Endometrium (tissue), 2 donors: Measurements from ENCODE around the gene ANGPTL7.
"Not testable (repeated sequence)": the region's sequence is repeated elsewhere in the genome, so short reads cannot be mapped to it uniquely, and the experiment has no call there.

Experiments
- FAIRE-seq: peaks from 2 replicates; lab custom pipeline; 2012; peaks lifted over from hg19 to GRCh38; lab: Jason Lieb, UNC
- donor health status: control.
- donor health status: control.

Gene ANGPTL7

GRCh38 chr1:11169202-11169601 lies 20.0 kb upstream of the ANGPTL7 start:
- FAIRE-seq, result no peak

- FAIRE-seq, result no peak
These were observed 19.1 kb upstream of the ANGPTL7 start for GRCh38 chr1:11170102-11170501.

- no peak for FAIRE-seq
These were observed 14.8 kb upstream of the ANGPTL7 start for GRCh38 chr1:11174261-11174942.

GRCh38 chr1:11175461-11175860 lies 13.7 kb upstream of the ANGPTL7 start:
- no peak for FAIRE-seq

GRCh38 chr1:11176081-11176706 lies 13.0 kb upstream of the ANGPTL7 start:
- FAIRE-seq, result no peak

GRCh38 chr1:11178021-11179015 lies 10.8 kb upstream of the ANGPTL7 start:
- no peak for FAIRE-seq

GRCh38 chr1:11179125-11179524 lies 10.0 kb upstream of the ANGPTL7 start:
- FAIRE-seq, result no peak

- not testable (repeated sequence) for FAIRE-seq
These were observed 9.4 kb upstream of the ANGPTL7 start for GRCh38 chr1:11179749-11180148.

- no peak for FAIRE-seq
These were observed 8.8 kb upstream of the ANGPTL7 start for GRCh38 chr1:11180342-11180744.

GRCh38 chr1:11182884-11183283 lies 6.3 kb upstream of the ANGPTL7 start:
- FAIRE-seq, result no peak

- FAIRE-seq, result no peak
These were observed 4.2 kb upstream of the ANGPTL7 start for GRCh38 chr1:11184973-11185372.

GRCh38 chr1:11187000-11187399 lies 2.2 kb upstream of the ANGPTL7 start:
- no peak for FAIRE-seq

- no peak for FAIRE-seq
These were observed 1.7 kb upstream of the ANGPTL7 start for GRCh38 chr1:11187494-11187893.

GRCh38 chr1:11187931-11188330 lies 1.2 kb upstream of the ANGPTL7 start:
- FAIRE-seq, result no peak

GRCh38 chr1:11188381-11188780 lies 774 bp upstream of the ANGPTL7 start:
- FAIRE-seq, result no peak

- FAIRE-seq, result no peak
These were observed 4.2 kb downstream of the ANGPTL7 start for GRCh38 chr1:11193376-11193775.

GRCh38 chr1:11194407-11195176 lies 5.4 kb downstream of the ANGPTL7 start:
- no peak for FAIRE-seq

GRCh38 chr1:11196945-11197344 lies 7.8 kb downstream of the ANGPTL7 start:
- no peak for FAIRE-seq

GRCh38 chr1:11197359-11197758 lies 8.2 kb downstream of the ANGPTL7 start:
- no peak for FAIRE-seq

GRCh38 chr1:11198257-11198656 lies 9.1 kb downstream of the ANGPTL7 start:
- no peak for FAIRE-seq

GRCh38 chr1:11198851-11199594 lies 9.9 kb downstream of the ANGPTL7 start:
- FAIRE-seq, result no peak
